Fibroblast of pulmonary artery (primary cell): ENCODE data around the gene TMEM175.

ENCODE experiments used
- DNase-seq: peaks from one replicate; pipeline ENCODE4 v3.0.0-alpha.2; 2010; ENCODE audit warnings: low read depth
- H3K4me3 ChIP-seq: replicated peaks from 2 replicates; pipeline ENCODE4 v1.5.1; 2011; ENCODE audit warnings: low read depth, mild to moderate bottlenecking, control low read depth, low read length, moderate library complexity
- TF ChIP-seq, protein P1 (sequence below): IDR thresholded peaks from 2 replicates; pipeline ENCODE4 v1.5.1; 2011; ENCODE audit warnings: mild to moderate bottlenecking, control low read depth, low read length, inconsistent platforms; ENCODE audit errors: missing control alignments

TMEM175 gene

DNA sequence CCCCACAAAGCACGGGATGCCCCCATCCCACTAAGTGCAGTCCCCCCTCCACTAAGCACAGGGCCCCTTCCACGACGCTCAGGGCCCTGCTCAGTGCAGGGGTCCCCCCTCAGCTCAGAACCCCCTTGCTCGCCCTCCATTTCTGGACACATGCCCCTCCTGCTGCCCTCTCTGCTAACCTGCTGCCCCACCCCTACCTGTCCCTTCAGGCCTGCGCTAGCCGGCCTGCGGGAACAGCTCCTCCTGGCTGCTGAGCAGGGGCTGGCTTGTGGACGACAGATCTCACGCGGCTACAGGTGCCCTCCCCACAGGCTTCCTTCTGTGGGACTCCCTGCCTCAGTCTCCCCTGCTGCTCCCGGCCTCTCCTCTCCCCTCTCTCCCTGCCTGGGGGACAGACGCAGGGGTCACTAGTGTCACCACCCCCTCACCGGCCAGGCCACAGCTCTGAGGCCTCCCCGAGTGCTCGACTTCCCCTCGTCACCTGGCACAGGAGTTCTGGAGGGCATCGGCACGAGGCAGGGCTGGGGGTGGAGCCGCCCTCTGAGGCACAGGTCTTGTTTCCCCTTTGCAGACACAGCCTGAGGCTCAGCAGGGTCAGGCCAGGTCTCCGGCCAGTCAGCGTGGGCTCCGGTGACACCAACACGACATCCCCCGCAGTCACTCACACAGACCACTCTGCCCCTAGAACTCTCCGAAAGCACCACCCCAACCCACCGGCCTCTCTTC is 21.7 kb upstream of the TMEM175 start:
- TF ChIP-seq, protein P1, sequence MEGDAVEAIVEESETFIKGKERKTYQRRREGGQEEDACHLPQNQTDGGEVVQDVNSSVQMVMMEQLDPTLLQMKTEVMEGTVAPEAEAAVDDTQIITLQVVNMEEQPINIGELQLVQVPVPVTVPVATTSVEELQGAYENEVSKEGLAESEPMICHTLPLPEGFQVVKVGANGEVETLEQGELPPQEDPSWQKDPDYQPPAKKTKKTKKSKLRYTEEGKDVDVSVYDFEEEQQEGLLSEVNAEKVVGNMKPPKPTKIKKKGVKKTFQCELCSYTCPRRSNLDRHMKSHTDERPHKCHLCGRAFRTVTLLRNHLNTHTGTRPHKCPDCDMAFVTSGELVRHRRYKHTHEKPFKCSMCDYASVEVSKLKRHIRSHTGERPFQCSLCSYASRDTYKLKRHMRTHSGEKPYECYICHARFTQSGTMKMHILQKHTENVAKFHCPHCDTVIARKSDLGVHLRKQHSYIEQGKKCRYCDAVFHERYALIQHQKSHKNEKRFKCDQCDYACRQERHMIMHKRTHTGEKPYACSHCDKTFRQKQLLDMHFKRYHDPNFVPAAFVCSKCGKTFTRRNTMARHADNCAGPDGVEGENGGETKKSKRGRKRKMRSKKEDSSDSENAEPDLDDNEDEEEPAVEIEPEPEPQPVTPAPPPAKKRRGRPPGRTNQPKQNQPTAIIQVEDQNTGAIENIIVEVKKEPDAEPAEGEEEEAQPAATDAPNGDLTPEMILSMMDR: no peak
- no peak for DNase-seq
- no peak overlapping the region for H3K4me3 ChIP-seq

DNA sequence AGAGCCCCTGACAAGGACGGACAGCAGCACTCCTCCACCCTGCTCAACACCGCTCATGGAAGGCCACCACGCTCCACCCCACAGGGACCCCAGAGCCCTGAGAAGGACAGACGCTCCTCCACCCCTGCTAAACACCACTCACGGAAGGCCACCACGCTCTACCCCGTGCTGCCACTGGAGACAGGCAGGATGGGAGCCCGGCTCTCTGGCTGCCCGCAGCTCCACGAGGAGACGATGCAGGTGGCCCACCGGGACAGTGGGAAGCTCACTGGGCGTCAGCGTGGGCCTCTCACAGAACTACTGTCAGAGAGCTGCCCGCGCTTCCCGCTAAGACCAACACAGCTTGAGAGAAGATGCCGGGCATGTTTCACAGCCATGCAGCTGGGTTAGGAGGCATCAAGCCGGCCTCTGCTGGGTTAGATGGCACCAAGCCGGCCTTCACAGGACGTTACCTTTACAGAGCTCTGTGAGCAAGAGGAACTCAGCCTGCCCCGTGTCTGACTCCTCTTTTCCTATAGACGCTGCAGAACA is 21.0 kb upstream of the TMEM175 start:
- DNase-seq: no peak
- H3K4me3 ChIP-seq: no peak overlapping the region
- TF ChIP-seq, protein P1: no peak

DNA sequence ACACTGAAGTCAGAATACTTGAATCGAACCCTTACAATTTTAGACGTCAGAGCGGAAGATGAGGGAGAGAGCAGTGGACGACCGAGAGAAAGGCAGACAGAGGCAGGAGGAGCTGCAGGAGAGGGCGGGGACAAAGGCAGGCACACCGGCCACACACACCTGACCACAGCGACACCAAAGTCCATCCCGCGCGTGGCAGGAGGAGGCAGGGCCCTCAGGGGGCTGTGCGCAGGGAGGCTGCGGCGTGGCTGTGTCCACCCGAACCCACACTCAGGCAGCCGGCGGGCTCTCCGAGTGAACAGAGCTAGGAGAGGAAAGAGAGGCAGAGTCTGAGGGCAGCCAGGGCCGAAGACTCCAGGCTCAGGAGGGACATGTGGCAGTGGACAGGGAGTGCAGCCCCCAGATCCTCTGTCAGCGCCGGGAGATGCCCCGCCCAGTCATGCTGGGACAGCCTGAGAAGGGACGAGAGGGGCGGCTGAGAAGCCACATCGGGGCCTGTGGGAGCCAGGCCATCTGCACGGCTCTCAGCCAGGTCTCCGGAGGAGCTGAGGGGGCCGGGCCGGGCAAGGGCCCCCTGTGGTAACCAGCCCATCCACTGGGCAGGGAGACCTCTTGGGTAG is 20.3 kb upstream of the TMEM175 start:
- H3K4me3 ChIP-seq: no peak overlapping the region
- no peak for DNase-seq
- TF ChIP-seq, protein P1: no peak

DNA sequence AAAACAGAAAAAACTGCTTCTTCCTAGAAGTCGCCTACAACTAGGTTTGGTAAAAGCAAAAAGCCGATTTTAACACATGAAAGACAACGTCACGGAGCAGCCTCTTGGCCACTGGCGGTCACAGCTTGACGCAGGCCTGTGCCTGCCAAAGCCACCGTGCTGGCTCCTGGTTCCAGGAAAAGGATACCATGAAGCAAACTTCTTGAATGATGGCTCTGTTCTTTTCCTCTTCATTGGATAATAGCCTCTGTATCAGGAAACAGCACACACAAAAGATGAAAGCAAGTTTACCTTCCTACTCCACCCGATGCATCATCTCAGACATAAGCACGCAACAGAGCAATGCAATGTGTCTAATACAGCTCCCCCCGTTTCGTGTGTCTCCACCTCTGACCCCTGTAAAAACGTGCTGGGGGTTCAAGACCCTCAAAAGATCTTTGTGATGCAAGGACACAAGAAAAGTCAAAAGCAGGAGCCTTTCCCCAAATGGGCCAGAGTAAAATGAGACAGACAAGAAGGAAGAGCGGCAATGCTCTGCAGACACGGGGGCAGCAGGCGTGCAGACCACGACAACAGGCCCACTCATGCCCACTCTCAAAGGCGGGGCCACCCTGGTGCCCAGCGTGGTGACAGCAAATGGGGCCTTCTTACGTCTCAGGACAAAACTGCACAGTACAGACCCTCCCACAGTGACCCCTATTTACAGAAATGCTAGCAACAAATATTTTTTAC is 19.5 kb upstream of the TMEM175 start:
- DNase-seq: no peak
- no peak overlapping the region for H3K4me3 ChIP-seq
- TF ChIP-seq, protein P1: no peak

DNA sequence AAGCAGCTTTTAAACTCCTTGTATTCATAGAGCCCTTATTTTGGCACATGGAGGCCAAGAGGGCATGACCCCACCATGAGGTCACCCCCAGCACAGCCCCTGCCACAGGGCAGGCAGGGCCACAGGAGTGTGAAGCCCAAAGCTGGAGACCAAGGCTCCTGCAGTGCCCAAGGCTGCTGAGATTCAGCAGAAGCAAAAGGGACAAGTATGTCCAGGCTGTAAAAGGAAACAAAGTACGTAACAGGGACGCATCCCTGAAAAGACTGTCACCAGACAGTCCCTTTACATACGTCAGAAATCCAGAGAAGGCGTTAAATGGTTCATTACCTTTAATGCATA is 19.0 kb upstream of the TMEM175 start:
- H3K4me3 ChIP-seq: no peak overlapping the region
- TF ChIP-seq, protein P1: no peak
- DNase-seq: no peak

DNA sequence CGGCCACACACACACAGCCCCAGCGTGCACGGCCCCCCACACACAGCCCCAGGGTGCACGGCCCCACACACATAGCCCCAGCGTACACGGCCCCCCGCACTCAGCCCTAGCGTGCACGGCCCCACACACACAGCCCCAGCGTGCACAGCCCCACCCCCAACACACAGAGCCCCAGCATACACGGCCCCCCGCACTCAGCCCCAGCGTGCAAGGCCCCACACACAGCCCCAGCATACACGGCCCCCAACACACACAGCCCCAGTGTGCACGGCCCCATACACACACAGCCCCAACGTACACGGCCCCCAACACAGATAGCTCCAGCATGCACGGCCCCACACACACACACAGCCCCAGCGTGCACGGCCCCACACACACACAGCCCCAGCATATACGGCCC is 17.7 kb upstream of the TMEM175 start:
- TF ChIP-seq, protein P1: no peak
- no peak overlapping the region for H3K4me3 ChIP-seq
- DNase-seq: no peak
